ENCODE data around the gene PPP2R5E. TPM values are rescaled to one million over a fixed set of nuclear protein-coding genes. Genes with fewer than 3 reads are reported as not detected.
"Not testable (repeated sequence)": the region's sequence is repeated elsewhere in the genome, so short reads cannot be mapped to it uniquely, and the experiment has no call there.

PPP2R5E gene
- total RNA-seq, 1 experiment from 2014 or later = 5.2 TPM

- DNase-seq (ENCODE audit: low spot score) = no peak
Measured at GRCh38 chr14:63383776-63384367, 159.3 kb downstream of the PPP2R5E start.

GRCh38 chr14:63378444-63378843, 164.7 kb downstream of the PPP2R5E start:
- no peak for DNase-seq (ENCODE audit: low spot score)

- DNase-seq (ENCODE audit: low spot score) = no peak
Measured at GRCh38 chr14:63375769-63376168, 167.4 kb downstream of the PPP2R5E start.

- not testable (repeated sequence) for DNase-seq (ENCODE audit: low spot score)
Measured at GRCh38 chr14:63371613-63372012, 171.6 kb downstream of the PPP2R5E start.

- no peak for DNase-seq (ENCODE audit: low spot score)
Measured at GRCh38 chr14:63371033-63371432, 172.1 kb downstream of the PPP2R5E start.

GRCh38 chr14:63367742-63368364, 175.3 kb downstream of the PPP2R5E start:
- no peak for DNase-seq (ENCODE audit: low spot score)

- DNase-seq (ENCODE audit: low spot score) = no peak
Measured at GRCh38 chr14:63362389-63362819, 180.8 kb downstream of the PPP2R5E start.

GRCh38 chr14:63361790-63362189, 181.4 kb downstream of the PPP2R5E start:
- peak; percentile 3 for DNase-seq (ENCODE audit: low spot score)

- DNase-seq (ENCODE audit: low spot score) = no peak
Measured at GRCh38 chr14:63357841-63358240, 185.3 kb downstream of the PPP2R5E start.

GRCh38 chr14:63345826-63346225, 197.4 kb downstream of the PPP2R5E start:
- DNase-seq (ENCODE audit: low spot score) = no peak

- DNase-seq (ENCODE audit: low spot score) = no peak
Measured at GRCh38 chr14:63344336-63344735, 198.8 kb downstream of the PPP2R5E start.

GRCh38 chr14:63343878-63344277, 199.3 kb downstream of the PPP2R5E start:
- no peak for DNase-seq (ENCODE audit: low spot score)

- no peak for DNase-seq (ENCODE audit: low spot score)
Measured at GRCh38 chr14:63342371-63342770, 200.8 kb downstream of the PPP2R5E start.

GRCh38 chr14:63328787-63329737, 214.1 kb downstream of the PPP2R5E start:
- no peak for DNase-seq (ENCODE audit: low spot score)

GRCh38 chr14:63326840-63327239, 216.3 kb downstream of the PPP2R5E start:
- DNase-seq (ENCODE audit: low spot score) = no peak

- DNase-seq (ENCODE audit: low spot score) = no peak
Measured at GRCh38 chr14:63322897-63323573, 220.1 kb downstream of the PPP2R5E start.

- no peak for DNase-seq (ENCODE audit: low spot score)
Measured at GRCh38 chr14:63322472-63322871, 220.7 kb downstream of the PPP2R5E start.

Small RNA genes lying within 50 kb of the gene (small RNA-seq; reads per million reads assigned to genes)
- not detected for gene RF00601

Other genes starting within 250 kb of the PPP2R5E start
- not detected in 2 replicates for gene GPHB5, start 224.4 kb downstream of the PPP2R5E start, total RNA-seq (2014; rRNA removed; shearing (Covaris generic))
- gene WDR89, start 98.5 kb upstream of the PPP2R5E start, total RNA-seq (2014; rRNA removed; shearing (Covaris generic)) = 3.7 and 4.0 TPM in 2 replicates
- 6.5 and 11.1 TPM in 2 replicates for gene SGPP1, start 184.7 kb upstream of the PPP2R5E start, total RNA-seq (2014; rRNA removed; shearing (Covaris generic))